Measurements from ENCODE around the gene SDSL. TPM values are rescaled to one million over a fixed set of nuclear protein-coding genes. Genes with fewer than 3 reads are reported as not detected.

SDSL gene
- total and polyA plus RNA-seq, 10 of the 15 experiments (the other 5 are each of a cell fraction or from before 2014, with no cell fraction given), result 0.18 to 4.4 (median 1.0) TPM

DNA sequence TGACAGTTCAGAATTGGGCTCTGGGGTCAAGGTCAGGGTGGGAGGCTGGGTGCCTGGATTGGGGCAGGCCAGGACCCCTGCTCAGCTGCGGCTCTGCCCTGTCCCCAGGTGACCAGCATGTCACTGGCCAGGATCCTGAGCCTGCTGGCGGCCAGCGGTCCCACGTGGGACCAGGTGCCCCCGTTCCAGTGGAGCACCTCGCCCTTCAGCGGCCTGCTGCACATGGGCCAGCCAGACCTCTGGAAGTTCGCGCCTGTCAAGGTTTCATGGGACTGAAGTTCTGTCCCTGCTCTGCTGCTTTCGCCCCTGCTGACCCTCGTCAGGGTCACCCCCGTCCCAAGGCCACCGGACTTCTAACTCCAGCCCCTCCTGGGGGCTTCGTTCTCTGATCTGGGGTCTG lies 33.8 kb upstream of the SDSL start:
- FAIRE-seq, result no peak
- H2AFZ ChIP-seq (ENCODE audit: control insufficient read depth, low read depth, low read length), result no peak overlapping the region
- ChIA-PET RAD21 (ENCODE audit: unreplicated experiment) (no interaction called here), POLR2A (no interaction called here), CTCF (no interaction called here), SMC1A (ENCODE audit: uncharacterized antibody, unreplicated experiment) (no interaction called here)
- no peaks in the 10 kb centered on the region for H3K79me2 ChIP-seq (ENCODE audit: control insufficient read depth, insufficient read depth, low read length)
- in situ Hi-C loops (cut with MboI), result no loop called here
- 80% methylated on average over 14 of the region's 14 CpGs for WGBS (ENCODE audit: insufficient coverage, insufficient replicate concordance, low lambda C conversion rate, missing lambda C conversion rate)
- BruUV-seq (replicated peaks), result no TSS peak
- ATAC-seq, result no peak
- H3K9ac ChIP-seq (ENCODE audit: control insufficient read depth, insufficient read depth, low read length), result no peak overlapping the region
- intact Hi-C loops (cut with micrococcal nuclease; ENCODE audit: unreplicated experiment), result no loop called here
- H3K9me3 ChIP-seq (replicated peaks; ENCODE audit: control insufficient read depth, insufficient read depth, low read length), result no peaks in the 10 kb centered on the region
- no peak overlapping the region for H3K4me2 ChIP-seq (ENCODE audit: control insufficient read depth, insufficient read depth)
- no peak overlapping the region for H3K27ac ChIP-seq (ENCODE audit: control insufficient read depth, insufficient read depth)
- H3K27me3 ChIP-seq (replicated peaks in 1 of 2; ENCODE audit: control insufficient read depth in 2 of 2, insufficient read depth in 2 of 2, low read length in 1 of 2), result no peaks in the 10 kb centered on the region
- H3K4me3 ChIP-seq, result no peak overlapping the region
- DNase-seq (ENCODE audit: low read depth, low spot score), result no peak
- H4K20me1 ChIP-seq (ENCODE audit: control insufficient read depth, insufficient read depth), result no peaks in the 10 kb centered on the region
- H3K36me3 ChIP-seq (ENCODE audit: control insufficient read depth in 2 of 2, insufficient read depth in 2 of 2, low read length in 1 of 2), result no peaks in the 10 kb centered on the region; a peak in 3 of 4 replicates
- TF ChIP-seq CHD4 (IDR thresholded peaks at IDR 0.05) (no peak), MXI1 (IDR thresholded peaks at IDR 0.05; ENCODE audit: low read depth, low read length) (no peak), POLR2AphosphoS2 (IDR thresholded peaks at IDR 0.05; ENCODE audit: low read depth, low read length) (no peak), NR2F1 (conservative IDR thresholded peaks at IDR 0.05) (no peak), NR2C1 (IDR thresholded peaks at IDR 0.05) (no peak), SPI1 (IDR thresholded peaks at IDR 0.05; ENCODE audit: borderline replicate concordance, insufficient read depth, low read depth, low read length) (no peak), RAD51 (IDR thresholded peaks at IDR 0.05) (no peak), LARP7 (IDR thresholded peaks at IDR 0.05) (no peak), ZNF274 (IDR thresholded peaks at IDR 0.05; ENCODE audit: insufficient read depth, insufficient read length) (no peak), NFXL1 (IDR thresholded peaks at IDR 0.05; ENCODE audit: borderline replicate concordance) (no peak), ATF7 (IDR thresholded peaks at IDR 0.05; ENCODE audit: low read depth) (no peak), TCF12 (IDR thresholded peaks at IDR 0.05; ENCODE audit: low read depth, low read length) (no peak), HDAC6 (IDR thresholded peaks at IDR 0.05; ENCODE audit: unreplicated experiment) (no peak)
- TF ChIP-seq, protein P1, sequence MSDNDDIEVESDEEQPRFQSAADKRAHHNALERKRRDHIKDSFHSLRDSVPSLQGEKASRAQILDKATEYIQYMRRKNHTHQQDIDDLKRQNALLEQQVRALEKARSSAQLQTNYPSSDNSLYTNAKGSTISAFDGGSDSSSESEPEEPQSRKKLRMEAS (IDR thresholded peaks at IDR 0.05; ENCODE audit: low read depth, low read length), result no peak
- TF ChIP-seq, protein P2, sequence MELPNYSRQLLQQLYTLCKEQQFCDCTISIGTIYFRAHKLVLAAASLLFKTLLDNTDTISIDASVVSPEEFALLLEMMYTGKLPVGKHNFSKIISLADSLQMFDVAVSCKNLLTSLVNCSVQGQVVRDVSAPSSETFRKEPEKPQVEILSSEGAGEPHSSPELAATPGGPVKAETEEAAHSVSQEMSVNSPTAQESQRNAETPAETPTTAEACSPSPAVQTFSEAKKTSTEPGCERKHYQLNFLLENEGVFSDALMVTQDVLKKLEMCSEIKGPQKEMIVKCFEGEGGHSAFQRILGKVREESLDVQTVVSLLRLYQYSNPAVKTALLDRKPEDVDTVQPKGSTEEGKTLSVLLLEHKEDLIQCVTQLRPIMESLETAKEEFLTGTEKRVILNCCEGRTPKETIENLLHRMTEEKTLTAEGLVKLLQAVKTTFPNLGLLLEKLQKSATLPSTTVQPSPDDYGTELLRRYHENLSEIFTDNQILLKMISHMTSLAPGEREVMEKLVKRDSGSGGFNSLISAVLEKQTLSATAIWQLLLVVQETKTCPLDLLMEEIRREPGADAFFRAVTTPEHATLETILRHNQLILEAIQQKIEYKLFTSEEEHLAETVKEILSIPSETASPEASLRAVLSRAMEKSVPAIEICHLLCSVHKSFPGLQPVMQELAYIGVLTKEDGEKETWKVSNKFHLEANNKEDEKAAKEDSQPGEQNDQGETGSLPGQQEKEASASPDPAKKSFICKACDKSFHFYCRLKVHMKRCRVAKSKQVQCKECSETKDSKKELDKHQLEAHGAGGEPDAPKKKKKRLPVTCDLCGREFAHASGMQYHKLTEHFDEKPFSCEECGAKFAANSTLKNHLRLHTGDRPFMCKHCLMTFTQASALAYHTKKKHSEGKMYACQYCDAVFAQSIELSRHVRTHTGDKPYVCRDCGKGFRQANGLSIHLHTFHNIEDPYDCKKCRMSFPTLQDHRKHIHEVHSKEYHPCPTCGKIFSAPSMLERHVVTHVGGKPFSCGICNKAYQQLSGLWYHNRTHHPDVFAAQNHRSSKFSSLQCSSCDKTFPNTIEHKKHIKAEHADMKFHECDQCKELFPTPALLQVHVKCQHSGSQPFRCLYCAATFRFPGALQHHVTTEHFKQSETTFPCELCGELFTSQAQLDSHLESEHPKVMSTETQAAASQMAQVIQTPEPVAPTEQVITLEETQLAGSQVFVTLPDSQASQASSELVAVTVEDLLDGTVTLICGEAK (IDR thresholded peaks at IDR 0.05; ENCODE audit: borderline replicate concordance), result no peak
- TF ChIP-seq, protein P3, sequence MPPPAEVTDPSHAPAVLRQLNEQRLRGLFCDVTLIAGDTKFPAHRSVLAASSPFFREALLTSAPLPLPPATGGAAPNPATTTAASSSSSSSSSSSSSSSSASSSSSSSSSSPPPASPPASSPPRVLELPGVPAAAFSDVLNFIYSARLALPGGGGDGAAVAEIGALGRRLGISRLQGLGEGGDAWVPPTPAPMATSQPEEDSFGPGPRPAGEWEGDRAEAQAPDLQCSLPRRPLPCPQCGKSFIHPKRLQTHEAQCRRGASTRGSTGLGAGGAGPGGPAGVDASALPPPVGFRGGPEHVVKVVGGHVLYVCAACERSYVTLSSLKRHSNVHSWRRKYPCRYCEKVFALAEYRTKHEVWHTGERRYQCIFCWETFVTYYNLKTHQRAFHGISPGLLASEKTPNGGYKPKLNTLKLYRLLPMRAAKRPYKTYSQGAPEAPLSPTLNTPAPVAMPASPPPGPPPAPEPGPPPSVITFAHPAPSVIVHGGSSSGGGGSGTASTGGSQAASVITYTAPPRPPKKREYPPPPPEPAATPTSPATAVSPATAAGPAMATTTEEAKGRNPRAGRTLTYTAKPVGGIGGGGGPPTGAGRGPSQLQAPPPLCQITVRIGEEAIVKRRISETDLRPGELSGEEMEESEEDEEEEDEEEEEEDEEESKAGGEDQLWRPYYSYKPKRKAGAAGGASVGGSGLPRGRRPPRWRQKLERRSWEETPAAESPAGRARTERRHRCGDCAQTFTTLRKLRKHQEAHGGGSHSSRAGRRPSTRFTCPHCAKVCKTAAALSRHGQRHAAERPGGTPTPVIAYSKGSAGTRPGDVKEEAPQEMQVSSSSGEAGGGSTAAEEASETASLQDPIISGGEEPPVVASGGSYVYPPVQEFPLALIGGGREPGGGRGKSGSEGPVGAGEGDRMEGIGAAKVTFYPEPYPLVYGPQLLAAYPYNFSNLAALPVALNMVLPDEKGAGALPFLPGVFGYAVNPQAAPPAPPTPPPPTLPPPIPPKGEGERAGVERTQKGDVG (CRISPR knock-in tag; IDR thresholded peaks at IDR 0.05), result no peak
- TF ChIP-seq, protein P4, sequence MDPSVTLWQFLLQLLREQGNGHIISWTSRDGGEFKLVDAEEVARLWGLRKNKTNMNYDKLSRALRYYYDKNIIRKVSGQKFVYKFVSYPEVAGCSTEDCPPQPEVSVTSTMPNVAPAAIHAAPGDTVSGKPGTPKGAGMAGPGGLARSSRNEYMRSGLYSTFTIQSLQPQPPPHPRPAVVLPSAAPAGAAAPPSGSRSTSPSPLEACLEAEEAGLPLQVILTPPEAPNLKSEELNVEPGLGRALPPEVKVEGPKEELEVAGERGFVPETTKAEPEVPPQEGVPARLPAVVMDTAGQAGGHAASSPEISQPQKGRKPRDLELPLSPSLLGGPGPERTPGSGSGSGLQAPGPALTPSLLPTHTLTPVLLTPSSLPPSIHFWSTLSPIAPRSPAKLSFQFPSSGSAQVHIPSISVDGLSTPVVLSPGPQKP (IDR thresholded peaks at IDR 0.05; ENCODE audit: low read depth, low read length), result no peak
- H3K4me1 ChIP-seq (ENCODE audit: control insufficient read depth, insufficient read depth, low read length), result no peaks in the 10 kb centered on the region; the same call in 1 of the 2 replicates
